ENCODE data around the gene B2M.

DNA sequence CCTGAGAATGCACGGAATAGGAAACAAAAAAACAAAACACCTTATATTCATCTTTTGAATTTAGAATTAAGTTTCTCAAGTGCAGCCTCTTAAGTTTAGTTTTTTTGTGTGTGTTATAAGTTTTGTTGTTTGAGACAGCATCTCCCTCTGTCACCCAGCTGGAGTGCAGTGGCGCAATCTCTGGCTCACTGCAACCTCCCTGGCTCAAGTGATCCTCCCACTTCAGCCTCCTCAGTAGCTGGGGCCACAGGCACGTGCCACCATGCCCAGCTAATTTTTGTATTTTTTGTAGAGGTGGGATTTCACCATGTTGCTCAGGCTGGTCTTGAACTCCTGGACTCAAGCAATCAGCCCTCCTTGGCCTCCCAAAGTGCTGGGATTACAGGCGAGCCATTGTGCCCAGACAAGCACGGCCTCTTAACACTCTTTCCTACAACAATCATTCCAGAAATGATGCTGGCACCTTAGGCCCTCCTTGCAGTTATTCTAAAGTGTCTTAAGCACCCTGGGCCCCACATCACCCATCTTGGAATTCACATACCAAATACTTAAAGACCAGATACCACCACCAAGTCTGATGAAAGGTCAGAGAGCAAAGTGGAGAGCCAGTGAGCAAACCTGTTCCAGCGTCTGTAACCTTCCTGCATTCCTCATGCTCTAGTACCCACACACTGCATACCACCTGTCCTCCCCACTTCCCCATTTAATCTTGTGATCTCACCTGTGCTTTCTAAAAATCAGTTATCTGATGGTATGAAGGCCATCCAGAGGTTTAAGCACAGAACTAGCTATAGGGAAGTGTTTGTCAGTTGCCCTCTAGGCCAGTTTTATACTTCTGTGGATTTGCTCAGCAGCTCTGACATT is 41.0 kb upstream of the B2M start:
- TF ChIP-seq CTCF (IDR thresholded peaks at IDR 0.05; ENCODE audit: borderline replicate concordance, extremely low read depth, low read length, poor library complexity, severe bottlenecking) (no peak), EZH2 (IDR thresholded peaks at IDR 0.05; ENCODE audit: borderline replicate concordance, low read depth, low read length, severe bottlenecking) (no peak)

Measured in DND-41 (cell line).